ENCODE results near the gene TMEM115. TPM values are rescaled to one million over a fixed set of nuclear protein-coding genes. Genes with fewer than 3 reads are reported as not detected.

TMEM115 gene
- total and polyA plus RNA-seq, 4 donors = 29.0 to 44.8 (median 35.9) TPM

GRCh38 chr3:50334339-50335075 is 24.8 kb downstream of the TMEM115 start:
- WGBS, 2 donors = 52 to 63% methylated on average over 5 of the region's 5 CpGs

DNA sequence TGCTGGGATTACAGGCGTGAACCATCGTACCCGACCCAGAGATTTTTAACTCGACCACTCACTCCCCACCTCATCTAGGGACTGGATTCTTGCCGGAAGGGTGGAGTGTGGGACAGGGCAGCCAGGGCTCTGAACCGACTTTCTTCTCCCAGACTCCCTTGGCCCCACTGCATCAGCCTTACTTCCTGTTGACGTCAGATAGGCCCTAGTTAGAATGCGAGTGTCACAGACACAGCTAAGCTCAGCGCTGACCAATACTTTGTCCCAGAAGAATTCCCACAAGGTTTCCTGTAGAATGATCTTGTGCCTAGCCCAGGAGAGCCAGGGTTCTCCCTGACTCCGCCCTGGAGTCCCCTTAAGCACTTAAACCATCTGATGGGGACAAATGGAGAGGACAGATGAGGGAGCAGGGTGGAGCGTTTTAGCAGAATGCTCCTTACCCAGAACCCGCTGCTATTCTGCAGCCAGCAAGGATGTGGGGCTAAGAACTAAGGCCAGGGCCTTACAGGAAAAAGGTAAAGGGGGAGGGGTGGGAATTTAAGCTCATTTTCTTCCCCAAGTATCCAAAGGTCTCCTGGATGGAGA is 25.5 kb downstream of the TMEM115 start:
- Histone ChIP-seq H3K27ac (ENCODE audit: low read depth in 1 of 2, low read length in 1 of 2) (peak overlapping the region; percentile 86 to 89), H3K36me3 (ENCODE audit: control insufficient read depth in 4 of 4, insufficient read depth in 4 of 4, low read length in 4 of 4) (peaks cover 27 to 35% (median 32%) of the 10 kb centered on the region in 4 donors), H3K4me3 (no peak overlapping the region), H3K4me1 (ENCODE audit: control insufficient read depth in 5 of 5, insufficient read depth in 5 of 5, low read length in 5 of 5) (peaks cover 8 to 29% (median 13%) of the 10 kb centered on the region in 5 donors), H3K9me3 (ENCODE audit: control insufficient read depth in 4 of 4, insufficient read depth in 3 of 4, low read length in 3 of 4) (no peaks in the 10 kb centered on the region), H3K9ac (ENCODE audit: insufficient read depth in 1 of 2, low read length in 2 of 2) (peak overlapping the region in 1 of 2 donors; percentile 26), H3K27me3 (ENCODE audit: control insufficient read depth in 3 of 3, insufficient read depth in 3 of 3, low read length in 2 of 3) (no peaks in the 10 kb centered on the region)
- WGBS, 2 donors = 57 to 64% methylated on average over 12 of the region's 12 CpGs
- ATAC-seq (ENCODE audit: insufficient read depth, low FRiP score) (no peak), DNase-seq (peak in 2 of 3 donors; percentile 33 to 65)
- TF ChIP-seq, protein P1, sequence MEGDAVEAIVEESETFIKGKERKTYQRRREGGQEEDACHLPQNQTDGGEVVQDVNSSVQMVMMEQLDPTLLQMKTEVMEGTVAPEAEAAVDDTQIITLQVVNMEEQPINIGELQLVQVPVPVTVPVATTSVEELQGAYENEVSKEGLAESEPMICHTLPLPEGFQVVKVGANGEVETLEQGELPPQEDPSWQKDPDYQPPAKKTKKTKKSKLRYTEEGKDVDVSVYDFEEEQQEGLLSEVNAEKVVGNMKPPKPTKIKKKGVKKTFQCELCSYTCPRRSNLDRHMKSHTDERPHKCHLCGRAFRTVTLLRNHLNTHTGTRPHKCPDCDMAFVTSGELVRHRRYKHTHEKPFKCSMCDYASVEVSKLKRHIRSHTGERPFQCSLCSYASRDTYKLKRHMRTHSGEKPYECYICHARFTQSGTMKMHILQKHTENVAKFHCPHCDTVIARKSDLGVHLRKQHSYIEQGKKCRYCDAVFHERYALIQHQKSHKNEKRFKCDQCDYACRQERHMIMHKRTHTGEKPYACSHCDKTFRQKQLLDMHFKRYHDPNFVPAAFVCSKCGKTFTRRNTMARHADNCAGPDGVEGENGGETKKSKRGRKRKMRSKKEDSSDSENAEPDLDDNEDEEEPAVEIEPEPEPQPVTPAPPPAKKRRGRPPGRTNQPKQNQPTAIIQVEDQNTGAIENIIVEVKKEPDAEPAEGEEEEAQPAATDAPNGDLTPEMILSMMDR (IDR thresholded peaks at IDR 0.05; ENCODE audit: control extremely low read depth, extremely low read depth) = no peak

More at GRCh38 chr3:50334339-50335075, 24.8 kb downstream of the TMEM115 start:
- Histone ChIP-seq H3K4me3 (no peak overlapping the region), H3K36me3 (ENCODE audit: control insufficient read depth in 4 of 4, insufficient read depth in 4 of 4, low read length in 4 of 4) (peaks cover 24 to 33% (median 30%) of the 10 kb centered on the region in 4 donors), H3K4me1 (ENCODE audit: control insufficient read depth in 5 of 5, insufficient read depth in 5 of 5, low read length in 5 of 5) (peaks cover 10 to 32% (median 15%) of the 10 kb centered on the region in 5 donors), H3K27me3 (ENCODE audit: control insufficient read depth in 3 of 3, insufficient read depth in 3 of 3, low read length in 2 of 3) (no peaks in the 10 kb centered on the region), H3K9ac (ENCODE audit: insufficient read depth in 1 of 2, low read length in 2 of 2) (peak overlapping the region in 1 of 2 donors; percentile 26), H3K9me3 (ENCODE audit: control insufficient read depth in 4 of 4, insufficient read depth in 3 of 4, low read length in 3 of 4) (no peaks in the 10 kb centered on the region), H3K27ac (ENCODE audit: low read depth in 1 of 2, low read length in 1 of 2) (peak overlapping the region; percentile 86 to 89)
- DNase-seq = no peak
- TF ChIP-seq, protein P1 (IDR thresholded peaks at IDR 0.05; ENCODE audit: control extremely low read depth, extremely low read depth) = no peak
- no peak for ATAC-seq (ENCODE audit: insufficient read depth, low FRiP score)

DNA sequence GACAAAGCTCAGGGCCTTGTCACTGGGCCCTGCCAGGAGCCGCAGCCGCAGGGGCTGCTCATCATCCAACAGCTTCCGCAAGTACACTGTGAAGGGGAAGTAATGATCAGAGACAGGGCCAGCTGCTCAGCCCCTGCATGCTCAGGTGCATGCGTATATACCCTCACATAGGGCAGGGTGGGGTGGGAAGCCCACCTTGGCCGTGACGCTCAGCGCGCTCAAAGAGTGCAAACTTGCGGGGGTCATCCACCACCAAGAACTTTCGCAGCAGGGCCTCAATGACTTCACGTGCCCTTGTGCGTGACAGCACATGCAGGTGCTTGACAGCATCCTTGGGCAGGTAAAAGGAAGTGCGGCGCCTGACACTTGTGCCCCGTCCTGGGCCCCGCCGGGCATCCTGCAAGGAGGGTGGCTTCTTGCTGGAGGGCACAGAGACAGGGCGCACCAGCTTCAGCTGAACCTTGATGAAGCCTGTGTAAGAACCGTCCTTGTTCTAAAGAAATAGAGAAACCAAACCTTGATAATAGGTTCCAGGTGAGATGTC is 27.9 kb downstream of the TMEM115 start:
- no peak for ATAC-seq (ENCODE audit: insufficient read depth, low FRiP score)
- Histone ChIP-seq H3K36me3 (ENCODE audit: control insufficient read depth in 4 of 4, insufficient read depth in 4 of 4, low read length in 4 of 4) (peaks cover 27 to 38% (median 32%) of the 10 kb centered on the region in 4 donors), H3K27me3 (ENCODE audit: control insufficient read depth in 3 of 3, insufficient read depth in 3 of 3, low read length in 2 of 3) (no peaks in the 10 kb centered on the region), H3K9ac (ENCODE audit: insufficient read depth in 1 of 2, low read length in 2 of 2) (no peak overlapping the region), H3K9me3 (ENCODE audit: control insufficient read depth in 4 of 4, insufficient read depth in 3 of 4, low read length in 3 of 4) (no peaks in the 10 kb centered on the region), H3K27ac (ENCODE audit: low read depth in 1 of 2, low read length in 1 of 2) (no peak overlapping the region), H3K4me1 (ENCODE audit: control insufficient read depth in 5 of 5, insufficient read depth in 5 of 5, low read length in 5 of 5) (peaks cover 7 to 29% (median 16%) of the 10 kb centered on the region in 5 donors), H3K4me3 (no peak overlapping the region)
- no peak for DNase-seq
- WGBS, 2 donors = 96 to 97% methylated on average over 19 of the region's 19 CpGs
- TF ChIP-seq, protein P1 (IDR thresholded peaks at IDR 0.05; ENCODE audit: control extremely low read depth, extremely low read depth) = no peak
